Hepatocyte (in vitro differentiated cells): ENCODE measurements around the gene CRACDL. TPM values are rescaled to one million over a fixed set of nuclear protein-coding genes. Genes with fewer than 3 reads are reported as not detected.

Source experiments
- DNase-seq: peaks from one replicate; pipeline ENCODE4 v3.0.0-alpha.2; 2016; ENCODE audit warnings: low spot score
- H2AFZ ChIP-seq: fragments of 200-600 bp; sonication (generic); 2 replicates; pipeline ENCODE4 v1.6.0; 2016; ENCODE audit warnings: antibody characterized with exemption, mild to moderate bottlenecking
- H3K27ac ChIP-seq: fragments of 200-600 bp; sonication (generic); 2 replicates; pipeline ENCODE4 v1.5.1; 2016; ENCODE audit warnings: mild to moderate bottlenecking
- H3K27me3 ChIP-seq: fragments of 200-600 bp; sonication (generic); 2 replicates; pipeline ENCODE4 v1.6.1; 2016
- H3K36me3 ChIP-seq: fragments of 200-600 bp; sonication (generic); replicated peaks from 2 replicates; pipeline ENCODE4 v1.5.1; 2016; ENCODE audit warnings: low read depth; ENCODE audit not compliant: insufficient read depth
- H3K4me1 ChIP-seq: fragments of 200-600 bp; sonication (generic); 2 replicates; pipeline ENCODE4 v1.5.1; 2016; ENCODE audit warnings: mild to moderate bottlenecking, moderate library complexity; ENCODE audit not compliant: insufficient read depth
- H3K4me2 ChIP-seq: fragments of 200-600 bp; sonication (generic); 2 replicates; pipeline ENCODE4 v1.6.0; 2016
- H3K4me3 ChIP-seq: fragments of 200-600 bp; sonication (generic); 2 replicates; pipeline ENCODE4 v1.5.1; 2016; ENCODE audit warnings: mild to moderate bottlenecking
- H3K79me2 ChIP-seq: fragments of 200-600 bp; sonication (generic); 2 replicates; pipeline ENCODE4 v1.6.0; 2017; ENCODE audit warnings: mild to moderate bottlenecking
- H3K9me2 ChIP-seq: fragments of 200-600 bp; sonication (generic); replicated peaks from 2 replicates; pipeline ENCODE4 v1.6.0; 2017; ENCODE audit warnings: mild to moderate bottlenecking; ENCODE audit not compliant: insufficient read depth
- H3K9me3 ChIP-seq: fragments of 200-600 bp; sonication (generic); 2 replicates; pipeline ENCODE4 v1.5.1; 2016; ENCODE audit warnings: low read depth, mild to moderate bottlenecking
- H4K20me1 ChIP-seq: fragments of 200-600 bp; sonication (generic); 2 replicates; pipeline ENCODE4 v1.6.0; 2016; ENCODE audit warnings: mild to moderate bottlenecking; ENCODE audit not compliant: insufficient read depth, poor library complexity, severe bottlenecking
- EZH2 ChIP-seq: fragments of 200-600 bp; sonication (generic); IDR thresholded peaks from 2 replicates; pipeline ENCODE4 v1.6.1; 2016; ENCODE audit warnings: antibody characterized with exemption, mild to moderate bottlenecking, borderline replicate concordance
- EZH2phosphoT487 ChIP-seq: fragments of 200-600 bp; sonication (generic); IDR thresholded peaks from one replicate; pipeline ENCODE4 v1.6.1; 2018; ENCODE audit warnings: antibody characterized with exemption, mild to moderate bottlenecking, low read depth, moderate library complexity; ENCODE audit not compliant: unreplicated experiment, severe bottlenecking
- WGBS: methylation state at CpG from one replicate; pipeline ENCODE4 v1.1.6; 2016; ENCODE audit warnings: low lambda C conversion rate; ENCODE audit errors: missing lambda C conversion rate; 5-methylcytosine and 5-hydroxymethylcytosine counted together
- polyA plus RNA-seq: library from polyadenylated mRNA; unstranded; fragments of >200 nt; fragmentation: Nextera tagmentation; extraction: Ambion mirVana; gene quantifications from 2 replicates; pipeline ENCODE4 v1.2.1, GENCODE V29; 2016
- total RNA-seq: library from RNA; depleted of rRNA; stranded (reverse); fragments of >200 nt; gene quantifications from 2 replicates; pipeline ENCODE4 v1.2.3, GENCODE V29; 2014
- TF ChIP-seq, protein P1 (sequence below): fragments of 200-600 bp; sonication (generic); IDR thresholded peaks from 2 replicates; pipeline ENCODE4 v1.5.1; 2016; ENCODE audit warnings: antibody characterized with exemption, mild to moderate bottlenecking; ENCODE audit not compliant: poor library complexity

Gene CRACDL
- total and polyA plus RNA-seq, 2 experiments from 2014 or later, result 0.47 to 1.4 TPM

DNA sequence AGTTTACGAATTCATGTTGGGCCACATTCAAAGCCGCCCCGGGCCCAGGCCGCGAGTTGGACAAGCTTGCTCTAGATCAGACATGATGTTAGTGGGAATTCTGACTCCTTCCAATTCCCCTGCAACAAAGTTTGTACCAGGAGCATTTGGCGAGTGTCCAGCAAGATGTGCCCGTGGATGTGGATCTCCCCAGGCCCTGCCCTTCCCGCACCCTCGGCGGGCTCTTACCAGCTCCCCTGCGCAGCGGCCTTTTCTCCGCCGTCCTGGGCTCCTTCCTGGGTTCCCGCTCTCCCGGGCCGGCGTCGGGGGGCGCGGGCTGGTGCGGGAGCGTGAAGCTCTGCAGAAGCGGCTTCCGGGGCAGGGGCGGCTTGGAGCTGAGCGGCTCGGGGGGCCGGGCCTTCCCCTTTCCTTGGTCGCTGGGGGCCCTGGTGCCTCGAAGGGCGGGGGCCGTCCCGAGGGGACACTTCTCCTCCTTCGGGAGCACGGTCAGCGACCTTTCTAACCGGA lies 114.3 kb downstream of the CRACDL start:
- no peak for DNase-seq
- H2AFZ ChIP-seq, result no peak overlapping the region
- H3K27ac ChIP-seq, result no peak overlapping the region
- TF ChIP-seq EZH2phosphoT487 (no peak), EZH2 (no peak)
- TF ChIP-seq, protein P1, sequence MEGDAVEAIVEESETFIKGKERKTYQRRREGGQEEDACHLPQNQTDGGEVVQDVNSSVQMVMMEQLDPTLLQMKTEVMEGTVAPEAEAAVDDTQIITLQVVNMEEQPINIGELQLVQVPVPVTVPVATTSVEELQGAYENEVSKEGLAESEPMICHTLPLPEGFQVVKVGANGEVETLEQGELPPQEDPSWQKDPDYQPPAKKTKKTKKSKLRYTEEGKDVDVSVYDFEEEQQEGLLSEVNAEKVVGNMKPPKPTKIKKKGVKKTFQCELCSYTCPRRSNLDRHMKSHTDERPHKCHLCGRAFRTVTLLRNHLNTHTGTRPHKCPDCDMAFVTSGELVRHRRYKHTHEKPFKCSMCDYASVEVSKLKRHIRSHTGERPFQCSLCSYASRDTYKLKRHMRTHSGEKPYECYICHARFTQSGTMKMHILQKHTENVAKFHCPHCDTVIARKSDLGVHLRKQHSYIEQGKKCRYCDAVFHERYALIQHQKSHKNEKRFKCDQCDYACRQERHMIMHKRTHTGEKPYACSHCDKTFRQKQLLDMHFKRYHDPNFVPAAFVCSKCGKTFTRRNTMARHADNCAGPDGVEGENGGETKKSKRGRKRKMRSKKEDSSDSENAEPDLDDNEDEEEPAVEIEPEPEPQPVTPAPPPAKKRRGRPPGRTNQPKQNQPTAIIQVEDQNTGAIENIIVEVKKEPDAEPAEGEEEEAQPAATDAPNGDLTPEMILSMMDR, result no peak
- no peak overlapping the region for H3K4me3 ChIP-seq
- H3K36me3 ChIP-seq, result no peaks in the 10 kb centered on the region
- H3K4me2 ChIP-seq, result no peak overlapping the region
- H3K4me1 ChIP-seq, result no peaks in the 10 kb centered on the region
- no peaks in the 10 kb centered on the region for H3K9me3 ChIP-seq
- H3K27me3 ChIP-seq, result peaks cover 6% of the 10 kb centered on the region
- H4K20me1 ChIP-seq, result no peaks in the 10 kb centered on the region
- no peaks in the 10 kb centered on the region for H3K9me2 ChIP-seq
- H3K79me2 ChIP-seq, result no peaks in the 10 kb centered on the region
- WGBS, result over 99% methylated on average over 32 of the region's 38 CpGs

DNA sequence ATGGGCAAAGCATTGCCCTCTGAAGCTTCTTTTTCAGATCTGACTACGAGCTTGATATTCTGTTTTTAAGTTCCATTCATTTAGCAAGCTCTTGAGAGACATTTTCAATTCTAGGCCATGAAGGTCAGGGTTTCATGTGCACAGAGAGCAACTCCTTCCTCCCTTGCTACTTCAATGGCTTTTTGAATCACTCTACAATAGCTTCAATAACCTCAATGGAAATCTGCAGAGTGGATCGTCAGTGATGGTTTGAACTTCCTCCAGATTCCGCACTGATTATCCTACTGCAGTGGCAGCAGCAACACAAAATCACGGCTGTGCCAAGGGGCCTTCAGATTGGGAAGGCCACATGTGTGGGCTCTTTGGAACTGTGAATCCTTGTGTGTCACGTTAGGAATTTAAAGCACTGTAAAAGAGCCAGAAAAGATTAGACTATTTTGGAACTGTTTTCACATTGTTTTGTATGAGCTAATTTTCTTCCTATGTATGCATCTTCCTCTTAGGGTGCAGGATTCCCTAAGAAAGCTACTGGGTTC lies 116.7 kb downstream of the CRACDL start:
- Histone ChIP-seq H3K79me2 (no peaks in the 10 kb centered on the region), H3K9me2 (no peaks in the 10 kb centered on the region), H4K20me1 (no peaks in the 10 kb centered on the region), H2AFZ (no peak overlapping the region), H3K27ac (no peak overlapping the region), H3K27me3 (peaks cover 4% of the 10 kb centered on the region), H3K4me2 (no peak overlapping the region), H3K9me3 (no peaks in the 10 kb centered on the region), H3K36me3 (no peaks in the 10 kb centered on the region), H3K4me1 (no peaks in the 10 kb centered on the region), H3K4me3 (no peak overlapping the region)
- 74% methylated on average over 5 of the region's 5 CpGs for WGBS
- no peak for DNase-seq
- TF ChIP-seq EZH2phosphoT487 (no peak), EZH2 (no peak)

DNA sequence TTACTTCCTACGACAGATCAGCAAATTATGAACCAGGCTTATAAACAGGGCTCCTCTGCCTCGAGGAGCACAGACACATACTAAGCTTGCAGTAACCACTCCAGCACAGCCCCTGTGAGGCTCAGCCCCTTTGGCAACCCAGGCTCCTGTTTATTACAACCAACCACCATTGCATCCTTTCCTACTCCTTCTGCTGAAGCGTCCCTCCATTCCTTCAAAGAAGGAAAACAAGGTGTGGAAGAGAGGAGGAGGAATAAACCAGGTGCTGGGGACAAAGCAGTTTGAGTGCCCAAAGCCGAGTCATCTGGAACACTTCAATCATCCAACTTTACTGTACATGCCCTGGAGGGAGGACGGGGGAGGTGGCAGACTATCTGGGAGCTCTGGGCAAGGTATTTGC lies 117.9 kb downstream of the CRACDL start:
- H3K9me2 ChIP-seq, result no peaks in the 10 kb centered on the region
- H3K36me3 ChIP-seq, result no peaks in the 10 kb centered on the region
- 52% methylated on average over 5 of the region's 5 CpGs for WGBS
- H3K9me3 ChIP-seq, result no peaks in the 10 kb centered on the region
- H3K79me2 ChIP-seq, result no peaks in the 10 kb centered on the region
- no peaks in the 10 kb centered on the region for H4K20me1 ChIP-seq
- no peak overlapping the region for H3K27ac ChIP-seq
- no peak overlapping the region for H3K4me2 ChIP-seq
- DNase-seq, result no peak
- H3K27me3 ChIP-seq, result peaks cover under 1% of the 10 kb centered on the region
- no peak overlapping the region for H3K4me3 ChIP-seq
- no peaks in the 10 kb centered on the region for H3K4me1 ChIP-seq
- no peak overlapping the region for H2AFZ ChIP-seq
- TF ChIP-seq EZH2phosphoT487 (no peak), EZH2 (no peak)
- TF ChIP-seq, protein P1, result no peak

DNA sequence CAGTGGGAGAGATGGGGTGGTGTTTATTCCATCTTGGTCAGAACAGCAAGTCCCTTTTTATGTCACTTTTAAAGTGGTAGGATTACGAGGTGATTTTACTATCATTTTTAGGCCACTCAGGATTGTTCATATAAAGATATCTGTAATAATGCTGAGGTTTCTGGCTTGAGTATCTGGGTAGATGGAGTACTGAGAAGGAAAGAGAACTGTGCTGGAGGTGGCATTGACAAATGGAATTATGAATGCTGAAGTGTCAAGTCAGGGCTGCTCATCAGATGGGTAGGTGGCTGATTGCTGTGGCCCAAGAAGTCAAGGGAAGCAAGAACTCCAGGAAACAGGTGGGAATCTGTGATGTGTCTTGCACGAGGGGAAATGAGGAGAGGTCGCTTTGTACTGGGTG lies 119.7 kb downstream of the CRACDL start:
- 81% methylated on average over 3 of the region's 3 CpGs for WGBS

More for the DNA sequence above, 119.7 kb downstream of the CRACDL start:
- Histone ChIP-seq H3K79me2 (no peaks in the 10 kb centered on the region), H4K20me1 (no peaks in the 10 kb centered on the region), H3K4me3 (no peak overlapping the region), H3K36me3 (no peaks in the 10 kb centered on the region), H3K9me2 (no peaks in the 10 kb centered on the region), H3K9me3 (no peaks in the 10 kb centered on the region), H3K4me1 (no peaks in the 10 kb centered on the region), H3K27me3 (no peaks in the 10 kb centered on the region), H3K27ac (no peak overlapping the region), H2AFZ (no peak overlapping the region), H3K4me2 (no peak overlapping the region)
- DNase-seq, result no peak
- TF ChIP-seq EZH2 (no peak), EZH2phosphoT487 (no peak)
- TF ChIP-seq, protein P1, result no peak
